Pancreas (tissue), 10 donors: Measurements from ENCODE around the gene ADPRHL1. TPM values are rescaled to one million over a fixed set of nuclear protein-coding genes. Genes with fewer than 3 reads are reported as not detected.

ENCODE experiments used
- ATAC-seq, 4 donors: fragments of 200-7000 bp; cut with Tn5 transposase; one replicate each; pipeline versions ENCODE4 v1.8.0 to v1.9.1; 2020; ENCODE audit warnings: mild to moderate bottlenecking in 4 of 4, moderate library complexity in 4 of 4
- DNase-seq, 6 donors: peaks; one replicate each; pipeline ENCODE4 v3.0.0-alpha.2; 2020
- FAIRE-seq: peaks from 2 replicates; lab custom pipeline; 2012; peaks lifted over from hg19 to GRCh38; lab: Jason Lieb, UNC
- H3K27ac ChIP-seq, 4 donors: fragments of 200-600 bp; sonication (generic); 1 replicate in 3 of 4; 2 replicates in 1 of 4; pipeline versions ENCODE4 v1.5.0 to v1.8.0; 2020
- H3K27me3 ChIP-seq, 4 donors: fragments of 200-600 bp; one replicate each; pipeline ENCODE4 v1.8.0; 2021
- H3K36me3 ChIP-seq, 3 donors: fragments of 200-600 bp; sonication (generic) in 1 of 3; one replicate each; pipeline versions ENCODE4 v1.5.0 to v1.8.0; 2020 to 2021
- H3K4me1 ChIP-seq, 3 donors: fragments of 200-600 bp; one replicate each; pipeline ENCODE4 v1.8.0; 2021
- H3K4me3 ChIP-seq, 4 donors: fragments of 200-600 bp; sonication (generic) in 2 of 4; one replicate each; pipeline versions ENCODE4 v1.5.0 to v1.8.0; 2020 to 2021
- H3K9me3 ChIP-seq, 4 donors: fragments of 200-600 bp; one replicate each; pipeline ENCODE4 v1.8.0; 2021
- WGBS, 2 donors: extraction: QIAGEN DNeasy Blood & Tissue Kit; methylation state at CpG; one replicate each; pipeline ENCODE4 v1.1.7; 2013; 5-methylcytosine and 5-hydroxymethylcytosine counted together
- intact Hi-C, 3 donors: fragments of 100-400 bp; cut with DNase I; formaldehyde crosslinking; loops; one replicate each; pipeline versions ENCODE4 v1.11.1 to v1.14.2; 2022
- polyA plus RNA-seq, 2 donors: library from polyadenylated mRNA; stranded (reverse); fragments of 200-250 nt; gene quantifications; one replicate each; pipeline ENCODE4 v1.2.3, GENCODE V29; 2013
- total RNA-seq, 6 donors: library from RNA; stranded (reverse); fragmentation: NEBNext Ultra II Directional in 4 of 6; extraction: Animal tissue kit (Norgen Biotek cat#: 25700) in 4 of 6; gene quantifications; one replicate each; pipeline versions ENCODE4 v1.2.1 to v1.2.4, GENCODE V29; 2021 to 2023
- TF ChIP-seq, protein P1 (sequence below), 4 donors: fragments of 200-600 bp; sonication (generic) in 3 of 4; IDR thresholded peaks; one replicate each; pipeline versions ENCODE4 v1.5.0 to v1.8.0; 2021; ENCODE audit warnings: antibody characterized with exemption in 4 of 4
- donor health status: healthy with polysubstance abuse.
- donor health status: DM: no; HTN: no; CAD: no; lungs with moderate emphysema.
- donor health status: DM: no; HTN: no; CAD: no.
- donor health status: control.
- donor health status: control.
- donor health status: Bipolar disorder and iron deficiency.
- donor health status: DM: yes; HTN: yes; CAD: no.
- donor health status: DM: no; HTN: no; CAD: no.
- donor health status: DM: no; HTN: no; CAD: no.
- donor health status: DM: yes; HTN: yes; CAD: no.

ADPRHL1 gene
- total and polyA plus RNA-seq, 8 donors = 1.2 to 6.0 (median 3.0) TPM

DNA sequence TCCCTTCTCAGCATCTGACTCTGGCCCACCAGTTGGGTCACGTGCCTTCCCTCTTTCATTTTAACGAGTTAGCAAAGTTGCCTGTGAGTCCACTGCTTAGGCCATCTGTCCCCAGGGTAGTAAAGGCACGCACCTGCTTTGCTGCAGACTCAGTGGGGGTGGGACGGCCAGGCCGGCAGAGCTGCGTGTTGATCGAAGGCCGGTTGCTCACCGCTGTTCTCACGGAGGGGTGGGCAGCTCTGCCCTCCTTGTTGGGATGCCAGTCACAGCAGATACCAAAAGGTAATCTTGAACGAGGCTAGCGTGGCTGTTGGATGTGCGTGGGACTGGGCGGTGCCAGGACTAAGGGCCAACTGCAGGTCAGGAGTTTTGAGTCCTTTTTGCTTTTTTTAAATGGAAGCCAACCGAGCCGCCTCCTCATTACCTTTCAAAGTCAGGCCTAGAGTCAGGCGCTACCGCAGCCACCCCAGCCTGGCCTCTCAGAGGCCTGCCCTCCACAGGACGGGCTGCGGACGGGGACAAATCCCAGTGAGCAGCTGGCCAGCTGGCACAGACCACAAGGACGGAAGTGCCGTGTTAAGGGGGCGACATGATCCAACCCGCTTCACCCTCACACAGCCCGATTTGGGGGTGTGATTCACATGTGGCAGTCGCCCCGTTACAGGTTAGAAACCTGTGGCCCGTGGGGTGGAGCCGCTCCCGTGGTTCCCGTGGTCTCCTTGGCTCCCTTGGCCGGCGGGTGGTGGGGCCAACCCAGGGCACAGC, 20.6 kb downstream of the ADPRHL1 start:
- Histone ChIP-seq H3K4me3 (no peak overlapping the region), H3K4me1 (no peaks in the 10 kb centered on the region), H3K27me3 (no peaks in the 10 kb centered on the region), H3K27ac (no peak overlapping the region), H3K9me3 (no peaks in the 10 kb centered on the region), H3K36me3 (no peaks in the 10 kb centered on the region)
- intact Hi-C loops = no loop called here
- no peak for ATAC-seq
- DNase-seq = no peak
- WGBS, 2 donors = 90 to 93% methylated on average over 34 of the region's 34 CpGs
- no peak for FAIRE-seq
- TF ChIP-seq, protein P1, sequence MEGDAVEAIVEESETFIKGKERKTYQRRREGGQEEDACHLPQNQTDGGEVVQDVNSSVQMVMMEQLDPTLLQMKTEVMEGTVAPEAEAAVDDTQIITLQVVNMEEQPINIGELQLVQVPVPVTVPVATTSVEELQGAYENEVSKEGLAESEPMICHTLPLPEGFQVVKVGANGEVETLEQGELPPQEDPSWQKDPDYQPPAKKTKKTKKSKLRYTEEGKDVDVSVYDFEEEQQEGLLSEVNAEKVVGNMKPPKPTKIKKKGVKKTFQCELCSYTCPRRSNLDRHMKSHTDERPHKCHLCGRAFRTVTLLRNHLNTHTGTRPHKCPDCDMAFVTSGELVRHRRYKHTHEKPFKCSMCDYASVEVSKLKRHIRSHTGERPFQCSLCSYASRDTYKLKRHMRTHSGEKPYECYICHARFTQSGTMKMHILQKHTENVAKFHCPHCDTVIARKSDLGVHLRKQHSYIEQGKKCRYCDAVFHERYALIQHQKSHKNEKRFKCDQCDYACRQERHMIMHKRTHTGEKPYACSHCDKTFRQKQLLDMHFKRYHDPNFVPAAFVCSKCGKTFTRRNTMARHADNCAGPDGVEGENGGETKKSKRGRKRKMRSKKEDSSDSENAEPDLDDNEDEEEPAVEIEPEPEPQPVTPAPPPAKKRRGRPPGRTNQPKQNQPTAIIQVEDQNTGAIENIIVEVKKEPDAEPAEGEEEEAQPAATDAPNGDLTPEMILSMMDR (IDR thresholded peaks at IDR 0.05) = no peak

- no peaks in the 10 kb centered on the region for H3K4me1 ChIP-seq
- ATAC-seq (no peak), FAIRE-seq (no peak), DNase-seq (peak in 1 of 6 donors; percentile 60)
- H3K27ac ChIP-seq = no peak overlapping the region
- intact Hi-C loops = no loop called here
- H3K27me3 ChIP-seq = no peaks in the 10 kb centered on the region
- WGBS, 2 donors = 92 to 93% methylated on average over 22 of the region's 22 CpGs
- TF ChIP-seq, protein P1 (IDR thresholded peaks at IDR 0.05) = no peak
- H3K9me3 ChIP-seq = no peaks in the 10 kb centered on the region
- no peak overlapping the region for H3K4me3 ChIP-seq
- H3K36me3 ChIP-seq = no peaks in the 10 kb centered on the region
Observed at GRCh38 chr13:113431171-113431570, 22.1 kb downstream of the ADPRHL1 start.

GRCh38 chr13:113430378-113431110, 22.7 kb downstream of the ADPRHL1 start:
- ATAC-seq (no peak), DNase-seq (peak in 1 of 6 donors; percentile 47)
- no peak overlapping the region for H3K4me3 ChIP-seq

DNA sequence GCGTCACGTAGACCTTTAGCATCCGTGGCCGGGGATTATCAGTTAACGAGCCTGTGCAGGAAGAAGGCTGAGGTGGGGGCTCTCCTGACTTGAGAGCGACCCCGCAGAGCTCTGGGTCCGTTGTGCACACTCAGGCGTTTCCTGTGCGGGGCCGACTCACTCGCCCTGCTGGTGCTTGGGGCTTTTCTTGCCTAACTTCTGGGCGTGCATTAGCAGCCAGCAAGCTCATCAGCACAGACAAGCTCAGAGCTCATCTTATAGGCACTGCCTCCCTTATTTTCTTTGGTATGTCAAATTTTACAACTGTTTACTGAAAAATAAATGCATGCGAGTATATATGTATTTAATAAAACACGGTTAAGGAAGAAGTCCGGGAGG, 23.7 kb downstream of the ADPRHL1 start:
- Histone ChIP-seq H3K27me3 (no peaks in the 10 kb centered on the region), H3K9me3 (no peaks in the 10 kb centered on the region), H3K4me3 (no peak overlapping the region), H3K27ac (no peak overlapping the region), H3K4me1 (no peaks in the 10 kb centered on the region), H3K36me3 (no peaks in the 10 kb centered on the region)
- intact Hi-C loops = no loop called here
- FAIRE-seq (no peak), DNase-seq (no peak), ATAC-seq (no peak)
- TF ChIP-seq, protein P1 (IDR thresholded peaks at IDR 0.05) = no peak
- WGBS, 2 donors = 88 to 91% methylated on average over 16 of the region's 16 CpGs

More at GRCh38 chr13:113430378-113431110, 22.7 kb downstream of the ADPRHL1 start:
- intact Hi-C loops = no loop called here
- no peaks in the 10 kb centered on the region for H3K27me3 ChIP-seq
- WGBS, 2 donors = 91 to 96% methylated on average over 22 to 23 of the region's 23 CpGs
- H3K27ac ChIP-seq = no peak overlapping the region
- H3K4me1 ChIP-seq = no peaks in the 10 kb centered on the region
- H3K36me3 ChIP-seq = no peaks in the 10 kb centered on the region
- FAIRE-seq = no peak
- TF ChIP-seq, protein P1 (IDR thresholded peaks at IDR 0.05) = no peak
- no peaks in the 10 kb centered on the region for H3K9me3 ChIP-seq
